Anterior cingulate cortex (tissue), 58 donors: Measurements from ENCODE around the gene PPP1R17.

Experiments used
- DNase-seq, 58 donors: peaks; one replicate each; lab custom pipeline; 2025; lab: John Stamatoyannopoulos, UW

Gene PPP1R17

DNA sequence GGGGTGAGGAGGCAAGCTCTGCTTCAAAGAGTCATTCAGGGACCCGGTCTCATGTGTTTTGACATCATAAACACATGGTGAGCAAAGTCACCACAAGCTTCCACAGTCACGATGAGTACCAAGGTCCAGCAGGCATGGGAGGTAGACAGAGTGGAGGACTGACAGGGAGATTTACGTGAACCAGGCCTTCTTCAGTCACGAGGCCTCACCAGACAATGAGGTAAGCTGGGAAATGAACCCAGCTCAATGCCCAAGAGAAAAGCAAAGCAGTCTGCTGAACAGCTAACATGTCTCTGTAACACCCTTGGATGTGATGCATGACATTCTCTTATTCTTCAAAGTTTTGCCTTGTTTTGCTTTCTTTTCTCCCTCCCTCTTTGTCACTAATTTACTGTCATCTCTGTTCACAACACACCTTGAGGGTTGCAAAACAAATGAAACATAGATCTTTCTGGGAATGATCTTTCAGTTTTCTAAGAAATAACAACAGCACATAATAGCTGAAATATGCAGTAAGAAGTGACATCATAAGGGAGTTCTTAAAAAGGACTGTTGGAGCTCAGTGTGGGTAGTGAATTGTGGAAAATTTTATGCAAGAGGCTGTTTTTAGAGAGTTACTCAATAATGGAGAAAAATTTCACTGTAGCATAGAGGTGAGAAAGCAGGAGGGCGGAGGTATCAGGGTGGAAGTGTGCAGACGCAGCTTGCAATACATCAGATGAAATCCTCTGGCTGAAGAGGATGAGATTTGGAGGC lies 9.0 kb downstream of the PPP1R17 start:
- peak in 9 of 58 donors; percentile 1 to 36 (median 10) for DNase-seq

DNA sequence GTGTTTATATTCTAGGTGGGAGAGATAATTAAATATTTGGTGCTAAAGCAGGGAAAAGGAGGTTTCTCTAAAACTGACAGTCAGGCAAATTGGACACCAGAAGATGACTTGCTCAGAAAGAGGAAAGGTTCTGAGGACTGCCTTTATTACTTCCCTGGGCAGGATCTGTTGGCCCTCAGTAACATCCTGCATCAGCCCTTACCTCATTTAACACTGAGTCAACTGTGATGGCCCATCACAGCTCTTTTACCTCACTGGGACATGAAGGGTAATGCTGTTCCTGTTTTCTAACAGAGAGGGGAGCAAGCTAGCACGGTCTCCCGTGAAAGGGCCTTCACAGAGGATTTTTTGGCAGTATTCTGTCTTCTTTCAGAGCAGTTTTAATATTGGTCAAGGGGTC lies 12.0 kb downstream of the PPP1R17 start:
- DNase-seq, result no peak

DNA sequence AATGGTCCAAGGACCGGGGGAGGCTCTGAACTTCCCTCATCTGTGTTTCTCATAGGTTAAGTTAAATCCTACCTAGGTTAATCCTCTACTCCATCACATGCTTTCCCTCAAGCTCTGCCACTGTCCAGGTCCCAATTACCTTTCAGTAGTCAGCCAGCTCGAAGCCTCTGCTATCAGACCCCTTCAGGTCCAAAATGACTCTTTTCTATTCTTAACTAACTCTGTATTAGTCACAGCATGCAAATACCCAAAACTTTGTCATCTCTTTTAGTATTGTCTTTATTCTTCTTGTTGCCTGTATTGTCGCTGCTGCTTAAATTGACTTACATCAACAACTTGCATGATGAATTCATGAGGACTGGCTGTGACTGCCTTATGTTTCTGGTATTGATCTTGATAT lies 15.3 kb downstream of the PPP1R17 start:
- DNase-seq, result no peak

DNA sequence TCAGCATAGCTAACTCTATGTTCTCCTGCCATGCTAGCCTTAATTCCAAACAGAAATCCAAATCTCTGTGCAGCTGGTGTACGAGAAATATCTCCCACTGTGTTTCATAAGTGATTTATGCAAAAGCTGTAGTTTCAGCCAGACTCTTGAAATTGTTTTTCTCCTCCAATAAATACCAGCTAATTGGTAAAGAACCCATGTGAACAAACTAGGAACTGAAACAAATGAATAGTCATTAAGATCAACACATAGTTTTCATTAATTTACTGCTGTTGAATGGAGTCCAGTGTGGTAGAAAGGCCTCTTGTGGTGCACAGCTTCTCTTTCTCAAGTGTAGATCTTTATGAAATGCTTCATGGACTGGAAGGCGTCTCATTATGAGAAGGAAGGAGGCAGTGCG lies 18.4 kb downstream of the PPP1R17 start:
- no peak for DNase-seq

DNA sequence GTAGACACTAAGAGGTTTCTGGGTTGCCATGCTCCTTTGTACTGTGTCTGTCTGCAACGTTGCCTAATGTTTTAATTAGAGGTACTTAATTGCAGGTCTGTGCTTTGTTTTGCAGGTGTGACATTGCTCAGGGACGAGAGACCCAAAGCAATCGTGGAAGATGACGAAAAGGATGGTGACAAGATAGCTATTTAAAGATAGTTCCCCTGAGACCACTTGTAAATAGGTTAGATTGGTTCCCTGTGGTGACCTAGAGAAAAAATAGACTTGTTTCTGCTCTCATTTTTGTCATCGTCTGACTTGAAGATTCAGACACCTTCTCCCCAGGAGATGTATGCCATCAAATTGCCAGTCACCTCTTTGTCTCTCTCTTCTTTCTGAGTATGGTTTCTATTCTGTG lies 20.1 kb downstream of the PPP1R17 start:
- DNase-seq, result no peak

DNA sequence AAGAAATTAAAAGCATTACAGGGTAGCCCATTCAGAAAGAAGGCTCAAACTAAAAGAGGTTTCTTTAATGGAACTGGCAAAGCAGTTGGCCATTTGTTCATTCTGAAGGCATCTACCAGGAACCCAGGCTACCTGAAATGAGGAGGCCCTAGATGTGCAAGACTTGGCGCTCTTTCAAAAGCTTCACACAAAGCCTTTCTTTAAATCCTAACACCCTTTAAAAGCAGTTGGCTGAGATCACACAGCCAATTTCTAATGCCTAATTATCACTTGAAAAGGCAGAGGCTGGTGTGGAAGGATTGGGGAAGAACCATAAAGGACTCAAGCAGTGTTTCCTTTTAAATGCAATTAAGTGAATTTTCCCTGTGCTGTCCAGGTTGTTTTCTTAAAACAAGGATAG lies 23.2 kb downstream of the PPP1R17 start:
- peak in 5 of 58 donors; percentile 1 to 36 (median 6) for DNase-seq

DNA sequence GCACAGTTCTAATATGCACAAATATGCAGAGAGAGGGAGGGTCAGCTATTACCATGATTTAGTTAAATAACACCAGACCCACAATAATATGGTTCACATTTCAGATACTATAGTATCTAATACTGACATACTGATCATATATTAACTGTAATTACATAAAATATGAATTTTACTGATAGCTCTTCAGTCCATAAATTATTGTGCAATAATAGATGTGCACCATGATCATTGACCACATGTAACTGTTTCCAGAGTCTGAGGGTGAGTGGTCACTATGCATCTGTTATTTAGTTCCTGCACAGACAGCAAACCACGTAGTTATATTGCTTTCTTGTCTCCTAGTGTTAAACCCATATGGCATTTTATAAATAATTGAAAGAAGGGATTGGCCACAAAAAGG lies 29.3 kb downstream of the PPP1R17 start:
- DNase-seq, result no peak

DNA sequence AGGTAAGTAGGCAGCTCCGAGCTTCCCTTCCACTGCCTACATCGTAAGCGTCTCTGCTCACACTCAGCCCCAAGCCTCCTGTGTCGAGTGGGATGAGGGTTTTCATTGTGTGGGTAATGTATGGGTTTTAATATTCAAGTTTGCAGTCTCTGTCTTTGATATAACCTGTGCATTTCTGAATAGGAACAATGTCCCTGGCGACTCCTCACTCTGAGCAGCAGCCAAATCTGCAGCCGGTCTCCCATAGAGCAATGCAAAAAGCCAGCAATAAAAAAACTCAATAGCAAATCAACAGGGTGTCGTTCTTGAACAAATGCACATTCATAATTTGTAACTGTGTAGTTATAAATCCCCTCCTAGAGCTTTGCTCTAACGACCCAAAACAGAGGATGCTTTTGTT lies 33.4 kb downstream of the PPP1R17 start:
- no peak for DNase-seq

DNA sequence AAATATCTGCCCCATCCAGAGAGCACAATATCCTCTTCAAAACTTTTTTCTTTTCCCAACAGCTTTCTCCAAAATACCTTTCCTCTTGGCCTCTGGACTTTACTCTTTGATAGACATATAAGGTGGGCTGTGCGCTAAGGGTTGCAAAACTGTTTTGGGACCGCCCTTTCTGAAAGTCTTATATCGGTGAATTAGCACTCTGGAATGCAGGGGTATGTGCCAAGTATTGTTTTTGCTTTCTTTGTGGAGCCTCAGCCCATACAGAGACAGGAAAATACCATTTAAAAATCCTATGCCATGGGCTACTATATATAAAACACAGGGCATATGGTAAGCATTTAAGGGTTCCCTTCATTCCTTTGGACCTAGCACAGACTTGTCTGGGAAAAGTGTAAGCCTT lies 37.7 kb downstream of the PPP1R17 start:
- DNase-seq, result no peak

DNA sequence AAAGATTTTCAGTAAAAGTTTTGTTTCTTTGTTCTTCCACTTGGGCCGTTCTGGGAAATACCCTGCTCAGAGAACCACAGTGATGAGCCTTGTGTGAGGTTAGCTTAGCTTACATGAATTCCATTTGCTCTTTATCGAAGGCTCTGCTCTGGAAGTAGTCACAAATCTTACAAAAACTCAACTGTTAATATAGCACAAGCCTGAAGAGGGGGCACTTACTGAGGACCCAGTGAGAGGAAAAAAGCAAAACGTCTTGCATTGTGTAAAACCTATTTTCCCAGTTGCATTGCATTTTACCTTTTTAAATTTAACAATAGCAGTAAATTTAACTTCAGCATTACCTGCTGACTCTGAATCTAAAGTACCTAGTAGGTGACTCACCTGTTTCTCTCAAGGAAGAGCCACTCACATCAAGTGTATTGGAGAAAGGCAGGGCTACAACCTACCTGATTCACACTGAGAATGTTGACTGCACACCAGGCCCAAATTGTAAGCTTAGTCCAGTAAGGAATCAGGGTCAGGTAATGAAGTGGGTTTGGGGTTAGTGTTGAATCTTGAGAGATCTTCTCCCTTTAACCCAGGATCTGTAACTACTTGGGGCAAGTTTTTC lies 42.3 kb downstream of the PPP1R17 start:
- no peak for DNase-seq

DNA sequence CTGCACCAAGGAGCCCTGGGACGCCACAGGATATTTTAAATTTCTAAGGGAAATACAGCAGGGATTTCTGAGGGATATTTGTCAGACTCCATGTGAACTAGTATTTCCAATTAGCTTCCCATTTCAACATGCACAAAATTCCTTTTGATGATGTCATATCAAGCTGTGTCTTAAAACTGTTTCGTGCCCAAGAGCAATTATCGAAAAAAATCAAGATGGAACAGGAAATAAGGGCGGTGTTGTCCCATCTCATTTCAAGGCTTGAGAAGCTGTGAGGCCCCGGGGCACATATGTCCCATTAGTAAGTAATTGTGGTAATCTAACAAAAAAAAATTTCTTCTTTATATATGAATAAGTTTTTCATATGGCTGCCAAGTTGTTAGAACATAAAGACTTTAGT lies 47.4 kb downstream of the PPP1R17 start:
- no peak for DNase-seq

DNA sequence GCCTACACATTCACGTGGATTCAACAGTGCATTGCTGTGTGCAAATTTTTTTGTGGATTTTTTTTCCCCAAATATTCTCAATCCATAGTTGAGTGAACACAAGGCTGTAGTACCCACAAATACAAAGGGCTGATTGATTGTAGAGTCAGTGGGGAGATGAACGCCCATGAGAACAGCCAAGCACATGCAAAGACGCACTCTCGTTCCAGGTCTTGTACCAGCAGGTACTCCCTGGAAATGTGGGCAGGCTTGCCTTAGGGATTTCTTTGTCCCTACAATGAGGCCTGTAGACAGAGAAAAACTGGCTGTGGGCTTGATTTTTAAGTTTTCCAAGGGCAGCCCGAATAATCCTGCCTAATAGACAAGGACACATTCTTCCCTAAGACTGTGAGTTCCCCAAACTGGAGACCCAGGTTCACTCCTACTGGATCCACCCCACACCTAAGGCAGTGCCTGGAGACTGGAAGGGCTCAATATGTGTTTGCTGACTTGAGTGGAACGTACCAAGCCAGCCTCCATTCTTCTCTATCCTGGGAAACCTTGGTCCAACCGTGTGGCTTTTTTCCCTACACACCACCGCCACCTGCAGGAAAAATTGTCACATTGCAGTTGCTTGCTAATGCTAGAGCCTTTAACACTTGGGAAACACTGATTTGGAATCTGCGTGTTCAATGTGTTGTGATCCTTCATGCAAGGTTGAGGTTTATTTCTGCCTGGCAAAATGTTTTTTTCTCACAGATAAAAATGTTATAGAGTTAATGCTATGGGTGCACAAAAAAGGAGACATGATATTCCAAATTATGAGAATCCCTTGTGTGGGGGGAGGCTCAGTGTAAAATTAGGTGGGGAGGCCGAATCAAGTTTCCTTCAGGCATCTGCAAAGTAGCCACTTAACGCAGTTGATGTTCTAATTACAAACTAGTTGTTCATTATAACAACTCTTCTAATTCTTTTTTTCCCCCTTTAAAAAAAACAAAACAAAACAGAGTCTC lies 49.3 kb downstream of the PPP1R17 start:
- DNase-seq, result peak in 55 of 58 donors; percentile 3 to 79 (median 53)

DNA sequence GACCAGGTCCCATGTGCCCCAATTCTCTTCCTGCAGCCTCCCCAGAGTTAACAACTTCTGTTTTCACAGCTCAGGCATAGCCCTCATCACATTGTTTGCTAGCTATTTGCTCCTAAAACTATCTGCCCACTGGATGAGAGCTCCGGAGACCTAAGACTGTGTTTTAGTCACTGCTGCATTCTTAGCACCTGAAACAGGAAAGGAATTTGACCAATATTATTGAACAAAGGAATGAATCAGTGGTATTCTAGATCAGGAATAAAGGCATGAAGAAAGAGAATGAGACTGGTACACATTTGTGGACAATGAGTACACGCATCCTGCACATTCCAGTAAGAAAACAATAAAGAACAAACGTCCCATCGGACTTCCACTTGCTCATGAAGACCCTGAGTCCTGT lies 54.8 kb downstream of the PPP1R17 start:
- no peak for DNase-seq

DNA sequence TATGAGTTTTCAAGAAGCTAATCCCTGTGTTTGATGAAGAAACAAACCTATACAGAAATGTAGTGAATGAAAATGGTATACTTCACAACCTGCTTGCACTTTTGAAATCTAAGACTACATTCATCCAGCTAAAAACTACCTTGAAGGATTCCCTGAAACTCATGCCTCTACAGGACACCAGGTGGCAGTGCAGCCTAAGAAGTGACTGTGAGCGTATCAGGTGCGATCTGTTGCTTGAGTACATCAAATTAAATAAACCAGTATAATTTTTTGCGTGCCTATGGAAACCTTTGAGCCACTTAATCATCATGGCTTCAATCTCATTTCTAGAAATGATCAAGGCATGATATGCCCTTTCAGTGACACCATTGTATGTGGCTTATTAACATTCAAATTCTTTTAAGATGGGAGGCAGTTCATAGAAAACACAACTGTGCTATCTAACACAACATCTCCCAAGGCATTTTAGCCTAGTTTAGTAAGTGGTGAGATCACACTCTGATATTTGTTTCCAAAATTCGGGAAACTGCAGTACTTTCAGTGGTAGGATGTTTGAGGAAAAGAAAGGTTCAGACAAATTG lies 57.4 kb downstream of the PPP1R17 start:
- DNase-seq, result peak in 55 of 58 donors; percentile 3 to 81 (median 38)

DNA sequence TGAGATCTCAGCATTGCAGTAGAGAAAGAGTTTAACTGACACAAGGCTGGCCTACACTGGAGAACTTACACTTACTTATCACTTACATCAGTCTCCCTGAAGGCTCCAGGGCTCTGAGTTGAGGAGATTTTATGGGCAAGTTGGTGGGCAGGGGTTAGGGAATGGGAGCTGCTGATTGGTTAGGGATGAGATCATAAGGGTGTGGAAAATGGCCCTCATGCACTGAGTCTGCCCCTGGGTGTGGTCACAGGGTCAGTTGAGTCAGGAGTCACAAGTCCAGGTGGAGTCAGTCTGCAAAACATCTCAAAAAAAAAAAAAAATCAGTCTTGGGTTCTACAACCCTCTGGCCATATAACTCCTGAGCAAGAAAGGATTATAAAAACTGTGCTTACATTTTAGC lies 60.5 kb downstream of the PPP1R17 start:
- no peak for DNase-seq

DNA sequence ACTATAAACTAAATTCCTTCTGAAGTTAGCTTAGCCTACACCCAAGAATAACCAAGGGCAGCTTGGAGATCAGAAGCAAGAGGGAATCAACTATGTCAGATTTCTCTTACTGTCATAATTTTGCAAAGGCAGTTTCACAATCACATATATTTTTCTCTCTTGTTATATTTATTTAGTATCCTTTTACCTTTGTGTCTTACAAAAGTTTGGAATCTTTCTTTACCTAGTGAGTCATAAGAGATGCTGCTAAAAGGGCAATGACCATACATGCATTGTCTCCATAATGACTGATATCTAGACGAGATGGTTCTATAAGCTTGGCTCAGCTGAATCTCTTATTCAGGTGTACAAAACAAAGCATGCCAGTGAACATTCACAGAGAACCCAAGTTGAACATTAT lies 61.1 kb downstream of the PPP1R17 start:
- no peak for DNase-seq

DNA sequence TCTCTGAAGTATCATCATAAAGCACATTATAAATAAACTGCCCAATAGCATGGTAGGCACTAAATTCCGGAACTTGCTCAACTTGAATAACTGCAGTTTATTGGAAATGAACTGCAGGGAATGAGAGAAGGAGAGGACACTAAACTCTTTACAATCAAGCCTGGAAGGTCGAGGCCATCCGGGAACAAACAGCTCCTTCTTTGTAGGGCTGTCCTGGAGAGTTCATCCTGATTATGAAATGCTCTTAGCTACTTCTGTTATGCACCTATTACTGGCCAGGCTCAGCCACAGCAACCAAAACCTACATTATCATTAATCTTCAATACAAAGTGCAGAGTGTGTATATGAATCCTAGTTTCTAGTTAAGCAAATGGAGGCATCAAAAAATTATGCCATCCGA lies 64.7 kb downstream of the PPP1R17 start:
- DNase-seq, result no peak
